PFSK-1 (cell line): ENCODE measurements around the gene NUTM2G.
"Not testable (repeated sequence)": the region's sequence is repeated elsewhere in the genome, so short reads cannot be mapped to it uniquely, and the experiment has no call there.

Experiments
- POLR2AphosphoS5 ChIP-seq: IDR thresholded peaks from 2 replicates; pipeline ENCODE4 v1.6.1; 2012; ENCODE audit warnings: low read depth, mild to moderate bottlenecking, control low read depth, low read length, moderate library complexity
- REST ChIP-seq, 2 experiments: IDR thresholded peaks; 2 replicates each; pipeline versions ENCODE4 v1.6.1 to v1.8.0; 2011 to 2012; ENCODE audit warnings: low read depth in 2 of 2, low read length in 2 of 2, control low read depth in 1 of 2, inconsistent platforms in 1 of 2, mild to moderate bottlenecking in 1 of 2, moderate library complexity in 1 of 2; ENCODE audit not compliant: insufficient read depth in 1 of 2
- SIN3A ChIP-seq: IDR thresholded peaks from 2 replicates; pipeline ENCODE4 v1.6.1; 2012; ENCODE audit warnings: mild to moderate bottlenecking, low read length, moderate library complexity, borderline replicate concordance; ENCODE audit not compliant: insufficient read depth
- TAF1 ChIP-seq: IDR thresholded peaks from 2 replicates; pipeline ENCODE4 v1.6.1; 2012; ENCODE audit warnings: low read length, control low read depth, borderline replicate concordance; ENCODE audit not compliant: insufficient read depth

GRCh38 chr9:96928543-96928942 is at the start of gene NUTM2G:
- not testable (repeated sequence) for TF ChIP-seq POLR2AphosphoS5; SIN3A; REST (IDR thresholded peaks at IDR 0.05; ENCODE audit: insufficient read depth in 1 of 2, low read depth in 2 of 2, low read length in 2 of 2); TAF1
